ENCODE results near the gene PMPCA.

The PMPCA gene

DNA sequence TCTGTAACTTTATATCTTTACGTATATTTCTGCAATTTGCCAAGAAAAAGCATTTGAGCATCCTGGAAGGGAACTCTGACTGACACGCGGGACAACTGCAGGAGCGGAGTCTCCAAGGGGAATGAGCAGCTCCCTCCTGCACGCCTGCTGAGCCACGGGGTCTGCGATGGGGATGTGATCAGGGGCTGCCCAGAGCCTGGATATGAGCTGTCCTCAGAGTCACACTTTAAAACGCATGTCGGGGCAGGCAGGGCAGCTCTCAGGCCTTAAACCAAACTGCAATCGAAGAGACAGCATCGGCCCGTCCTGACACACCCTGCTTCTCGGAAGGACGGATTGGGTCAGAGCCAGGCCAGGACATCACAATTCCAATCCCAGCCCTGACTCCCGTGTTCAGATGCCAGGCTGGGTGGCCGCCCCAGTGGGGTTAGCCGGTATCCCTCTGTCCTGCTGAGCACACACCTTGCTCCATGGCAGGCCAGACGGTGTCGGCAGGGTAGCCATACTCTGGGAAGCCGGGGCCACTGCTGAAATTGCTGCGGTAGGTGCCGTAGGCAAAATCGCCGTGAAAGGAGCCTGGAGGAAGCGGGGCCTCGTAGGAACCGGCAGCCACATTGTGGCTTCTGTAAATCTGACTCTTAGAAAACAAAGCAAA is 55.2 kb downstream of the PMPCA start:
- no peak for TF ChIP-seq Cebpa-rat (IDR thresholded peaks at IDR 0.05)
- H3K27ac ChIP-seq: no peak overlapping the region
- H3K9me3 ChIP-seq (replicated peaks in 1 of 11): no peaks in the 10 kb centered on the region
- no peak overlapping the region for H3K9ac ChIP-seq
- H3K27me3 ChIP-seq: no peaks in the 10 kb centered on the region
- H3K4me2 ChIP-seq: no peak overlapping the region
- H4K20me1 ChIP-seq: peaks cover 63 to 100% (median 98%) of the 10 kb centered on the region in 11 experiments; a peak in 21 of 22 replicates
- H3K4me3 ChIP-seq: no peak overlapping the region
- H3K4me1 ChIP-seq: no peaks in the 10 kb centered on the region
- peaks cover 100% of the 10 kb centered on the region in 11 experiments for H3K36me3 ChIP-seq

GRCh38 chr9:136466155-136466541 is 55.7 kb downstream of the PMPCA start:
- Histone ChIP-seq H3K4me1 (no peaks in the 10 kb centered on the region), H3K36me3 (peaks cover 100% of the 10 kb centered on the region in 11 experiments), H4K20me1 (peaks cover 63 to 100% (median 98%) of the 10 kb centered on the region in 11 experiments; a peak in 21 of 22 replicates), H3K4me2 (no peak overlapping the region), H3K27me3 (no peaks in the 10 kb centered on the region), H3K27ac (no peak overlapping the region), H3K9ac (no peak overlapping the region), H3K4me3 (no peak overlapping the region), H3K9me3 (replicated peaks in 1 of 11) (no peaks in the 10 kb centered on the region)
- no peak for TF ChIP-seq Cebpa-rat (IDR thresholded peaks at IDR 0.05)

GRCh38 chr9:136467766-136468165 is 57.3 kb downstream of the PMPCA start:
- H3K27me3 ChIP-seq: no peaks in the 10 kb centered on the region
- H4K20me1 ChIP-seq: peaks cover 66 to 100% (median 98%) of the 10 kb centered on the region in 11 experiments; a peak in 21 of 22 replicates
- H3K36me3 ChIP-seq: peaks cover 100% of the 10 kb centered on the region in 11 experiments
- no peak overlapping the region for H3K4me2 ChIP-seq
- H3K9ac ChIP-seq: peak overlapping the region in 2 of 11 experiments; percentile 7 to 23; a peak in 1 of 22 replicates
- no peaks in the 10 kb centered on the region for H3K9me3 ChIP-seq (replicated peaks in 1 of 11)
- no peak overlapping the region for H3K4me3 ChIP-seq
- no peak overlapping the region for H3K27ac ChIP-seq
- peaks cover 0 to 8% (median 6%) of the 10 kb centered on the region in 10 experiments; a peak in 13 of 20 replicates for H3K4me1 ChIP-seq
- TF ChIP-seq Cebpa-rat (IDR thresholded peaks at IDR 0.05): no peak

DNA sequence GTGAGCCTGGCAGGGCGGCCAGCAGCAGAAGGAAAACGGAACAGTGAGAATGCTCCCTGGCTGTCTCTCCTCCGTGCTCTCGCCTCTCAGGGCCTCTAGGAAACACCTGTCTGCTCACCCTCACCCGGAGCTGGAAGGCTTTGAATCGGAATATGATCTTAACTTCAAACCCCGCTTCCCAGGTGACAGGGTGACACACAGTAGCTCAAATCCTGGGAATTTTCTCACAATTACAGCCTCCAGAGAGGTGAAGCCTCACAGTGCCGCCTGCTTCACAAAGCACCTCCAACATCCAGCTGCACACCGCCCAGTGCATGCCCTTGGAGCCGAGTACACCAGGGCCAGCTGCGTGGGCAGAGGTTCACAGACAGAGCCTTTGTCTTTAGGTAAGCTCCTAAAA is 59.9 kb downstream of the PMPCA start:
- Histone ChIP-seq H3K27ac (no peak overlapping the region), H3K4me3 (no peak overlapping the region), H3K27me3 (no peaks in the 10 kb centered on the region), H3K4me2 (no peak overlapping the region), H3K9me3 (replicated peaks in 1 of 11) (no peaks in the 10 kb centered on the region), H3K9ac (no peak overlapping the region; a peak in 1 of 22 replicates), H3K4me1 (peaks cover 0 to 20% (median 14%) of the 10 kb centered on the region in 10 experiments; a peak in 14 of 20 replicates), H4K20me1 (peaks cover 81 to 100% (median 98%) of the 10 kb centered on the region in 11 experiments), H3K36me3 (peaks cover 100% of the 10 kb centered on the region in 11 experiments)
- no peak for TF ChIP-seq Cebpa-rat (IDR thresholded peaks at IDR 0.05)

GRCh38 chr9:136470792-136471469 is 60.5 kb downstream of the PMPCA start:
- TF ChIP-seq Cebpa-rat (IDR thresholded peaks at IDR 0.05): no peak
- Histone ChIP-seq H4K20me1 (peaks cover 87 to 100% (median 98%) of the 10 kb centered on the region in 11 experiments), H3K27me3 (no peaks in the 10 kb centered on the region), H3K4me3 (no peak overlapping the region), H3K9ac (no peak overlapping the region), H3K4me2 (no peak overlapping the region), H3K4me1 (peaks cover 0 to 20% (median 14%) of the 10 kb centered on the region in 10 experiments; a peak in 14 of 20 replicates), H3K9me3 (replicated peaks in 1 of 11) (no peaks in the 10 kb centered on the region), H3K36me3 (peaks cover 100% of the 10 kb centered on the region in 11 experiments), H3K27ac (no peak overlapping the region)

DNA sequence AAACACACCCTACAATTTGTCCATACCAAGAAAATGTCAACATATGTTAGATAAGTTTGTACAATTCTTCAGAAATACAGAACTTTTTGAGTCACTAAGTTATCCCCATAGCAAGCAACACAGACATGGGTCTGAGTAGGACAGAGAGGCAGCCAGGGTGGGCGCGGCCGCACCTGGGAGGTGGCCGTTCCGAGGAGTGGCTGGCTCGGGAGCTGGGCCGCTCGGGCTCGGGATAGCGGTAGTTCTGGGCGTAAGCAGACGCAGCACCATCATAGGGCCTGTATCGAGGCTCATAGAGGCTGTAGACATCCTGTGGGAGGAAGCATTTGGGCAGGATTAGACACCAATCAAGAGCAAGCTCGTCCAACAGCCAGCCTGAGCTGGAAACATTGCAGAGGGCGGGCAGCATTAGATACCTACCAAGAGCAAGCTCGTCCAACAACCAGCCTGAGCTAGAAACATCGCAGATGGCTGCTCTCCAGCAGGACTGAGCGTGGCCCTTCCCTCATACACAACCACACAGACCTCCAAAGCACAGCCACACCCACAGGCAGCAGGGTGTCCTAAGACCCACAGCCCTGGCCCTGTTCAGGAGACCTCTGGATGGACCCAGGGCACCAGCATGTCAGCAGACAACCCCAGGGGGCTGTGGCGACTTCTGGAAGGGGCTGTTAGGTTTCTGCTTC is 61.5 kb downstream of the PMPCA start:
- Histone ChIP-seq H3K27me3 (no peaks in the 10 kb centered on the region), H3K27ac (0 out of 22 replicates have a peak overlapping the region, but pooled peaks of 1 of the 11 experiments have one; percentile 6), H3K9ac (peak overlapping the region in 6 of 11 experiments; percentile 10 to 49 (median 30); a peak in 7 of 22 replicates), H3K36me3 (peaks cover 100% of the 10 kb centered on the region in 11 experiments), H3K4me3 (no peak overlapping the region), H3K9me3 (replicated peaks in 1 of 11) (no peaks in the 10 kb centered on the region), H4K20me1 (peaks cover 89 to 100% (median 99%) of the 10 kb centered on the region in 11 experiments), H3K4me2 (peak overlapping the region in 1 of 11 experiments; percentile 28; a peak in 1 of 22 replicates), H3K4me1 (peaks cover 0 to 20% (median 14%) of the 10 kb centered on the region in 10 experiments; a peak in 14 of 20 replicates)
- TF ChIP-seq Cebpa-rat (IDR thresholded peaks at IDR 0.05): no peak

GRCh38 chr9:136472640-136473353 is 62.3 kb downstream of the PMPCA start:
- Histone ChIP-seq H4K20me1 (peaks cover 96 to 100% (median 100%) of the 10 kb centered on the region in 11 experiments), H3K27ac (0 out of 22 replicates have a peak overlapping the region, but pooled peaks of 1 of the 11 experiments have one; percentile 6), H3K9me3 (replicated peaks in 1 of 11) (no peaks in the 10 kb centered on the region), H3K4me2 (peak overlapping the region in 3 of 11 experiments; percentile 13 to 28 (median 14); a peak in 4 of 22 replicates), H3K36me3 (peaks cover 100% of the 10 kb centered on the region in 11 experiments), H3K4me3 (no peak overlapping the region), H3K9ac (peak overlapping the region in 8 of 11 experiments; percentile 3 to 49 (median 26); a peak in 6 of 22 replicates), H3K27me3 (no peaks in the 10 kb centered on the region), H3K4me1 (peaks cover 0 to 20% (median 14%) of the 10 kb centered on the region in 10 experiments; a peak in 14 of 20 replicates)
- TF ChIP-seq Cebpa-rat (IDR thresholded peaks at IDR 0.05): no peak

GRCh38 chr9:136473354-136473721 is 62.9 kb downstream of the PMPCA start:
- no peak for TF ChIP-seq Cebpa-rat (IDR thresholded peaks at IDR 0.05)
- Histone ChIP-seq H3K9me3 (replicated peaks in 1 of 11) (no peaks in the 10 kb centered on the region), H4K20me1 (peaks cover 99 to 100% (median 100%) of the 10 kb centered on the region in 11 experiments), H3K4me3 (no peak overlapping the region), H3K27me3 (no peaks in the 10 kb centered on the region), H3K4me1 (peaks cover 0 to 20% (median 14%) of the 10 kb centered on the region in 10 experiments; a peak in 14 of 20 replicates), H3K9ac (peak overlapping the region in 2 of 11 experiments; percentile 3 to 29; a peak in 3 of 22 replicates), H3K4me2 (peak overlapping the region in 2 of 11 experiments; percentile 13 to 28; a peak in 2 of 22 replicates), H3K27ac (no peak overlapping the region), H3K36me3 (peaks cover 100% of the 10 kb centered on the region in 11 experiments)

All from BLaER1 treated with 17β-estradiol and CSF1 and Interleukin-3, amounts not matched to agents 10 nM and 100 nM (cell line).